HepG2 (cell line): ENCODE measurements around the gene NDUFB3. TPM values are rescaled to one million over a fixed set of nuclear protein-coding genes. Genes with fewer than 3 reads are reported as not detected.

Experiments used
- CEBPB ChIP-seq: IDR thresholded peaks from 2 replicates; pipeline ENCODE4 v1.6.1; 2011; ENCODE audit warnings: low read depth, low read length, improper control_type of control experiment, borderline replicate concordance
- CHCHD3 ChIP-seq: sonication (generic); formaldehyde crosslinking; IDR thresholded peaks from 2 replicates; pipeline ENCODE4 v1.8.0; 2022; ENCODE audit warnings: mild to moderate bottlenecking, missing genetic modification reagents, moderate library complexity
- FOSL1 ChIP-seq: sonication (generic); formaldehyde crosslinking; IDR thresholded peaks from 2 replicates; pipeline ENCODE4 v1.9.0; 2021; ENCODE audit warnings: missing genetic modification reagents, borderline replicate concordance
- GZF1 ChIP-seq: sonication (generic); formaldehyde crosslinking; IDR thresholded peaks from 2 replicates; pipeline ENCODE4 v1.5.1; 2020; ENCODE audit warnings: mild to moderate bottlenecking, missing genetic modification reagents
- HBP1 ChIP-seq: IDR thresholded peaks from 2 replicates; pipeline ENCODE4 v1.6.1; 2016; ENCODE audit warnings: low read depth, control low read depth
- HMG20A ChIP-seq: IDR thresholded peaks from 2 replicates; pipeline ENCODE4 v1.6.1; 2016; ENCODE audit warnings: borderline replicate concordance
- HNF4G ChIP-seq, 2 experiments: sonication (generic) in 1 of 2; formaldehyde crosslinking in 1 of 2; IDR thresholded peaks; 2 replicates each; pipeline versions ENCODE4 v1.4.0 to v1.6.1; 2011 to 2020; ENCODE audit warnings: borderline replicate concordance in 2 of 2, low read depth in 2 of 2, mild to moderate bottlenecking in 2 of 2, low read length in 1 of 2, missing genetic modification reagents in 1 of 2, moderate library complexity in 1 of 2
- HNRNPH1 ChIP-seq: fragments of 200-400 bp; formaldehyde crosslinking; optimal IDR thresholded peaks from 2 replicates; pipeline ENCODE3; 2017; ENCODE audit warnings: mild to moderate bottlenecking, low read depth, low read length
- HOXD1 ChIP-seq: sonication (generic); formaldehyde crosslinking; IDR thresholded peaks from 2 replicates; pipeline ENCODE4 v1.5.0; 2020; ENCODE audit warnings: missing genetic modification reagents
- KLF13 ChIP-seq: sonication (generic); formaldehyde crosslinking; IDR thresholded peaks from 2 replicates; pipeline ENCODE4 v1.4.0; 2020; ENCODE audit warnings: mild to moderate bottlenecking, missing genetic modification reagents
- MTF1 ChIP-seq: sonication (generic); formaldehyde crosslinking; IDR thresholded peaks from 2 replicates; pipeline ENCODE4 v1.5.0; 2020; ENCODE audit warnings: missing genetic modification reagents
- NCOA2 ChIP-seq: sonication (generic); formaldehyde crosslinking; IDR thresholded peaks from 2 replicates; pipeline ENCODE4 v1.8.0; 2022; ENCODE audit warnings: inconsistent platforms
- NFKBIZ ChIP-seq: IDR thresholded peaks from 2 replicates; pipeline ENCODE4 v1.6.1; 2018; ENCODE audit warnings: missing genetic modification reagents, missing compliant biosample characterization
- NR2F1 ChIP-seq, 2 experiments: fragments of 450-650 bp in 1 of 2; formaldehyde crosslinking in 1 of 2; IDR thresholded peaks; 2 replicates each; pipeline versions ENCODE4 v1.5.0 to v1.6.1; 2016 to 2020; ENCODE audit warnings: mild to moderate bottlenecking in 1 of 2, missing compliant biosample characterization in 1 of 2, missing genetic modification reagents in 1 of 2, moderate library complexity in 1 of 2
- PHF20 ChIP-seq: sonication (generic); formaldehyde crosslinking; IDR thresholded peaks from 2 replicates; pipeline ENCODE4 v1.5.0; 2020; ENCODE audit warnings: mild to moderate bottlenecking, missing genetic modification reagents
- PLRG1 ChIP-seq: fragments of 450-650 bp; conservative IDR thresholded peaks from 2 replicates; pipeline ENCODE4 v1.6.1; 2016
- RAD51 ChIP-seq: fragments of 450-650 bp; IDR thresholded peaks from 2 replicates; pipeline ENCODE4 v1.6.1; 2016; ENCODE audit warnings: borderline replicate concordance
- USF2 ChIP-seq, 2 experiments: sonication (generic) in 1 of 2; formaldehyde crosslinking in 1 of 2; IDR thresholded peaks; 2 replicates each; pipeline versions ENCODE4 v1.5.1 to v1.6.1; 2011 to 2020; ENCODE audit warnings: borderline replicate concordance in 1 of 2, low read depth in 1 of 2, low read length in 1 of 2, mild to moderate bottlenecking in 1 of 2, missing genetic modification reagents in 1 of 2, moderate library complexity in 1 of 2
- ZBTB37 ChIP-seq: sonication (generic); formaldehyde crosslinking; IDR thresholded peaks from 2 replicates; pipeline ENCODE4 v1.4.0; 2020; ENCODE audit warnings: mild to moderate bottlenecking, missing genetic modification reagents
- ZFP1 ChIP-seq: IDR thresholded peaks from 2 replicates; pipeline ENCODE4 v1.6.1; 2016
- ZFP62 ChIP-seq: sonication (generic); formaldehyde crosslinking; IDR thresholded peaks from 2 replicates; pipeline ENCODE4 v1.4.0; 2020; ENCODE audit warnings: missing genetic modification reagents
- ZFYVE20 ChIP-seq: sonication (generic); formaldehyde crosslinking; IDR thresholded peaks from 2 replicates; pipeline ENCODE4 v1.8.0; 2023; ENCODE audit warnings: low read depth, mild to moderate bottlenecking, moderate library complexity, missing genetic modification reagents, borderline replicate concordance
- ZNF230 ChIP-seq: sonication (generic); formaldehyde crosslinking; IDR thresholded peaks from 2 replicates; pipeline ENCODE4 v1.4.0; 2020; ENCODE audit warnings: mild to moderate bottlenecking, missing genetic modification reagents
- ZNF484 ChIP-seq: sonication (generic); formaldehyde crosslinking; IDR thresholded peaks from 2 replicates; pipeline ENCODE4 v1.5.1; 2020; ENCODE audit warnings: mild to moderate bottlenecking, low read depth, missing genetic modification reagents, borderline replicate concordance
- ZNF616 ChIP-seq: sonication (generic); formaldehyde crosslinking; IDR thresholded peaks from 2 replicates; pipeline ENCODE4 v1.5.0; 2020; ENCODE audit warnings: low read depth, mild to moderate bottlenecking, missing genetic modification reagents
- ZNF841 ChIP-seq: sonication (generic); formaldehyde crosslinking; IDR thresholded peaks from 2 replicates; pipeline ENCODE4 v1.8.1; 2023; ENCODE audit warnings: missing genetic modification reagents, borderline replicate concordance
- polyA plus RNA-seq, 8 experiments: library from polyadenylated mRNA; depleted of rRNA in 3 of 8; stranded (reverse) in 7 of 8; unstranded in 1 of 8; fragments of >200 nt; fragmentation: Illumina TruSeq in 4 of 8; extraction: Trizol in 4 of 8; gene quantifications; 2 replicates each; pipeline versions ENCODE4 v1.2.1 to v1.2.3, GENCODE V29; 2011 to 2016; ENCODE audit warnings: low read depth in 4 of 8, missing spikeins in 1 of 8, mixed read lengths in 1 of 8; ENCODE audit not compliant: insufficient read depth in 1 of 8
- total RNA-seq, 5 experiments: library from RNA; depleted of rRNA; stranded (reverse); fragments of >200 nt; fragmentation: Illumina TruSeq; extraction: Trizol; gene quantifications; 2 replicates each; pipeline ENCODE4 v1.2.3, GENCODE V29; 2016; ENCODE audit warnings: low read depth in 1 of 5

NDUFB3 gene
- total and polyA plus RNA-seq, 2 of the 13 experiments (the other 11 are each of a cell fraction or from before 2014, with no cell fraction given), result 50.7 to 159 TPM

- no peak for TF ChIP-seq USF2 (IDR thresholded peaks at IDR 0.05; ENCODE audit: low read depth, low read length)
- peak; percentile 13; the same call in 1 of the 2 replicates for TF ChIP-seq USF2 (CRISPR knock-in tag; IDR thresholded peaks at IDR 0.05; ENCODE audit: borderline replicate concordance)
- no peak for TF ChIP-seq ZNF484 (CRISPR knock-in tag)
- no peak for TF ChIP-seq HNRNPH1
- no peak for TF ChIP-seq ZNF616 (CRISPR knock-in tag)
- no peak for TF ChIP-seq HMG20A (CRISPR knock-in tag)
- TF ChIP-seq HNF4G (IDR thresholded peaks at IDR 0.05; ENCODE audit: borderline replicate concordance, low read depth, low read length), result no peak
- no peak for TF ChIP-seq HNF4G (CRISPR knock-in tag; IDR thresholded peaks at IDR 0.05; ENCODE audit: borderline replicate concordance, low read depth)
- peak; percentile 11; the same call in 1 of the 2 replicates for TF ChIP-seq PHF20 (CRISPR knock-in tag)
- TF ChIP-seq NR2F1 (CRISPR knock-in tag; IDR thresholded peaks at IDR 0.05), result no peak
- no peak for TF ChIP-seq CHCHD3 (CRISPR knock-in tag)
- TF ChIP-seq CEBPB, result peak; percentile 97
- no peak for TF ChIP-seq GZF1 (CRISPR knock-in tag)
- peak; percentile 50; the same call in 1 of the 2 replicates for TF ChIP-seq ZBTB37 (CRISPR knock-in tag)
- TF ChIP-seq ZFP62 (CRISPR knock-in tag), result no peak
- no peak for TF ChIP-seq RAD51
- no peak for TF ChIP-seq KLF13 (CRISPR knock-in tag)
- TF ChIP-seq NFKBIZ (CRISPR knock-in tag), result no peak
- TF ChIP-seq ZNF230 (CRISPR knock-in tag), result no peak; the same call in 1 of the 2 replicates
- 0 out of 2 replicates have a peak, but pooled peaks have one; percentile 49 for TF ChIP-seq MTF1 (CRISPR knock-in tag)
- TF ChIP-seq ZFP1 (CRISPR knock-in tag), result no peak
- TF ChIP-seq ZNF841 (CRISPR knock-in tag), result no peak
- peak; percentile 77; the same call in 1 of the 2 replicates for TF ChIP-seq HOXD1
- no peak for TF ChIP-seq NCOA2 (CRISPR knock-in tag)
- no peak for TF ChIP-seq FOSL1 (CRISPR knock-in tag)
- no peak for TF ChIP-seq ZFYVE20 (CRISPR knock-in tag)
- no peak for TF ChIP-seq HBP1
- TF ChIP-seq PLRG1, result no peak
Observed at GRCh38 chr2:201116959-201117734, 45.3 kb downstream of the NDUFB3 start (continued).
